Measurements from ENCODE around the gene SLC39A6.

- TF ChIP-seq CTCF (IDR thresholded peaks at IDR 0.05; ENCODE audit: insufficient read depth, low read depth, low read length) = no peak
- TF ChIP-seq EZH2 (IDR thresholded peaks at IDR 0.05; ENCODE audit: insufficient read depth, low read length) = no peak
Measured at GRCh38 chr18:36101943-36102342, 27.2 kb downstream of the SLC39A6 start.

All from astrocyte (in vitro differentiated cells and primary cell).